ENCODE results near the gene APMAP.
"Not testable (repeated sequence)": the region's sequence is repeated elsewhere in the genome, so short reads cannot be mapped to it uniquely, and the experiment has no call there.

Gene APMAP

GRCh38 chr20:25005661-25006060 is 13.1 kb upstream of the APMAP start:
- no peak for DNase-seq

DNA sequence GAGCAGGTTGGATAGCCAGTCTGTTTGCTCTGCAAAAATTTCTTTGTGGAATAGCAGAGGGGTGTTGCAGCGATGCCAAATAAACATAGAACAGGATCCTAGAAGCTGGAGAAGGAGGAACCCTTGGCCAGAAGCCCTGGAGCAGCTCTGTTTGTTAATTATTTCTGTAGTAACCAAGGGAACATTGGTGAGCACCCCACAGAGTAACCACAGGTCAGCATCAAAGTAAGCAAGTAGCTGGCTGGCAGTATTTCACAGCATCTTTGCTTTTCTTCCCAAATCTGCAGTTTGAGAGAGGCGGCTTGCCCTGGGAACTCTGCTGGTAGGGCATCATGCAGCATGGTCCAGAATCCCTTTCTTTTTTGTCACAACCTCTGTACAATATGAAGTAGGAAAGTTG is 12.7 kb upstream of the APMAP start:
- DNase-seq: no peak

- DNase-seq: no peak
These were observed 10.5 kb upstream of the APMAP start for GRCh38 chr20:25003002-25003401.

GRCh38 chr20:25001323-25001722 is 8.8 kb upstream of the APMAP start:
- DNase-seq: not testable (repeated sequence)

DNA sequence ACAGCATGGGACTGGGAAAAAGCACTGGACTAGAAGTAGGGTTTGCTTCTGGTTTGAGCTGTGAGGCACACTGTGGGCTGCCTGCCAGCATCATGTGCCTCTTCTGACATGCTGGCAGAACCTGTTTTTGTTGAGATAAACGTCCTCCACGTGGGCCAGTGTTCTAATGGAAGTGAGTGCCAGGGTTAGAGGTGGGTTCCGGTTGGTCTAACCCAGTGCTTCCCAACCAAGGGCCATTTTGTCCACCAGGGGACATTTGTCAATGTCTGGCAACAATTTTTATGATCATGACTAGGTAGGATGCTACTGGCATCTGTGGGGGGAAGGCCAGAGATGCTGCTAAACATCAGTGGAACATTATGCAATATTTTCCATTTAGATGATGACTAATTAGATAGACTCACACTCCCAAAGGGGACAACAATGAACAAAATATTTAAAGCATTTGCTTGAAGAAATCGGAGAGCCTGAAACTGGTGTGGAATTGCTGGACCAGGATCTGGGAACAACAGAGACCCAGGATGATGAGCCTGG is 7.8 kb upstream of the APMAP start:
- no peak for DNase-seq

DNA sequence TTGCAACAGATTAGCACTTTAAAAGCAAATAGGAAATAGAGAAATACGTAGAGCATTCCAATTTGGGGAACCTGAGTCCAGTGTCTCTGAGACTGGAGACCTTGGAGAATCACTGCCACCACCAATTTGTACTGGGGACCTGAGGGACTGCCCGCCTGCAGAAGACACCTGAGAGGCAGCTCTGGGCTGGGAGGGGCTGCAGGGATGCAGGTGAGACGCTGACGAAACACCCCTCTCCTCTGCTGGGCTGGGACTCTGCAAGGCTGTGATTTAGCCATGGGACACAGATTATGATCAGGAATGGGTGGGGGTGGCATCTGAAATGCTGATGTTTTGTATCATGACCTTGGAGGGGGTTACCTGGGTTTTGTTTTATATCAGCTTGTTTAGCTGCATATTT is 7.0 kb upstream of the APMAP start:
- no peak for DNase-seq

DNA sequence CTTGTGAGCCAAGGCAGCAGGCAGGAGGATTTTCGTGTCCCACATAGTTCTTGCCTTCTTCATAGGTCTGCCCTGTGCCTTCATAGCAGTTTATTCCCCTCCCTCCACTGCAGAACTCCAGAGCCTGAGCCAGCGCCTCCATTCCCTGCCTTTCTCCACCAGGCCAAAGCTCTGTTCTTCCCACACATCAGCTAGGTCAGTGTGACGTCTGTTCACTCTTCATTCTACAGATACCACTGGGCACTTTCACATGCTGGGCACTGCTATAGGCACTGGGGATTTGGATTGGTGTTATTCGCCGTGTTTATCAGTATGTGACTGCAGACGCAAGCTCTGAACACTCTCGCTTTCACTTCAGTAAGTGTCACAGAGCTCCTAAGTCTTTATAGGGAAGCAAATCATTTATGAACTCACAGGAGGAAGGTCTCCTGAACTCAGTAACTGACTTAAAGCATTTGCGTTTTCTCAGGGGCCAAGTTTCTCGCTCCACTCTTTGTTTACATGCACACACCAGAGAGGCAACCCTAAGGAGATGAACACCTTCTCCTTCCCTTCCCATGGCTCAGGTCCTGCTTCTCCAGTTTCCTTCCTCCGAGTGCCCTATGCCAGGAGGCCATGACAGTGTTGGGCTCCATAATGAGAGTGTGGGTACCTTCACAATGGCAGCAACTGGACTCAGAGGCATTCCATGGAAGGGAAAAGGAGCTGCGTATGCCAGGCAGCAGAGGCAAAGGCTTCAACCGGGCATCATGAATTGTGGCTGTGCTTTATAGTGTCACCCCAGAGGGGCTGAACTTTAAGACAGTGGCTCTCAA is 6.3 kb upstream of the APMAP start:
- DNase-seq: no peak

- no peak for DNase-seq
These were observed 5.6 kb upstream of the APMAP start for GRCh38 chr20:24998121-24998520.

GRCh38 chr20:24996449-24997377 is 4.2 kb upstream of the APMAP start:
- DNase-seq: no peak

DNA sequence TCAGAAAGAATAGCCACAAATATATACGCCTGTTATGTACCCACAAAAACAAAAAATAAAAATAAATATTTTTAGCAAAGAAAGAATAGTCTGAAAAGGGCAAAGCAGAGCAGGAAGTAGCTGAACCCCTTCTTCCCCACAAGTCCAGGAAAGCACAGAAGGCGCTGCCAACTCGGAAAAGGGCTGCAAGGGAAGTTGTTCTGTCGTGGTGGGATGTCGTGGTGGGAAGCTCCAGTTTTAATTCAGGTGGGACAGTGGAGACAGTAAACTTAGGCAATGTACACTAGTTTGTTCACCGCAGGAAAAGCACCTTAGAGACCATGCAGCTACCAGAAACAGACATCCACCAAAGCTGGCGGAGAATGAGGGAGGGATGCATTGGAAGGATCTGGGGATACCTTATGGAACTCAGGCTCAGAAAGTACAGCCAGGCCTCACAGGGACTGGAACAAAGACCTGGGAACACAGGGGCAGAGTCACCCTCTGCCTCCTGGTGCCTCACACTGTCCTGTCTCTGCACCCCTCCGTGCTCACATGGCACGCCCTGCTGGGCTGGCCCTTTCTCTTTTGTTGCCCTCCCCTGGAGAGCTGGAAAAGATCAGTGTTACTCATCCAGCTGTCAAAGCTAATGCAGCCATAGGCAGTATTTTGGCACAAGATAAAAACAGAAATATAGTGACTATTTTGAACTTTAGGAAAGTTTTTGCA is 3.3 kb upstream of the APMAP start:
- no peak for DNase-seq

GRCh38 chr20:24994470-24995368 is 2.2 kb upstream of the APMAP start:
- peak; percentile 43 to 63 for DNase-seq

DNA sequence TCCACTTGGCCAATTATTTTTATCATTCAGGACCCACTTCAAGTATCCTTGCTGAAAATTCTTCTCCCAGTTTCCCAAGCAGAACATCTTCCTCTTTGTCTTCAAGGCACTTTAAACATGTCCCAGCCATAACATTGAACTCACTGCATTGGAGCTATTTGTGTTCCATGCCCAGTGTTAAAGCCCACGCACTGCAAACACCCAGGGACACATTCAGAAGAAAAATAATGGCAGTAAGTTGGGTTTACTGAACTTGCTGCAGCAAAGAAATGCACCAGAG is 1.6 kb upstream of the APMAP start:
- no peak for DNase-seq

DNA sequence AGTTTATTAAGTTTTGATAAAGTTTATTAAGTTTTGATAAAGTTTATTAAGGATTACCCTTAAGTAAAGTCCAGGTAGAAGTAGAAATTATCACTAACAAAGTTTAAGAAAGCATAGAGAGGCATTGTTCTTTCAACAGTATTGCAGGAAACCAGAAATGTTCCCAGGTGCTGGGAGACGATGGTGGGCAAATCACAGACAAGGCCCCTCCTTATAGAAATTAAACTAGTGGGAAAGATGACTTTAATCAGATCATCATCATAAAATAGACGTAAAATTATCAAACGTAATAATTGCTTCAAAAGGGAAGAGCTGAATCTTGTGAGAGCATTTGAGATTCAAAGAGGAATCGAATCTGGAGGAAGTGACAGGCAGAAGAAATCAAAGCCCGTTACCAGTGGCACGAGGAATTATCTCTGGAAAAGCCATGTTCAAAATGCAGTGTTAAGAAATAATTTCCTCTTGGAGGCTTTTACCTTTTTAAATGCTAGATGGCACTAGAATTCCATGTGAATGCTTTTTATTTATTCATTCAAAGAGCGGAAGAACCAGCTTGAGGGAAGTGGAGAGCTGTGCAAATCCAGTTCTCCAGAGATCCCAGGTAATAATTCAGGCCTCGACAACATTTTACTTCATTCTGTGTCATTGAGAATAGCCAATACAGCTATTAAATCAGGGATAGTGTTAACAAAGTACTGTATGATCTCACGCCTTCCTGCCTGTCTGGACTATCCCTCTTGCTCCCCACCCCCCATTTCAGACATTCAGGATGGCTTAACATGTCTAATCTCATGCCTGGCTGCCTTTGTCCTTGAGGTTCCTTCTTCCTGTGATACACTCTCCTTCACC is 1.0 kb upstream of the APMAP start:
- DNase-seq: no peak

DNA sequence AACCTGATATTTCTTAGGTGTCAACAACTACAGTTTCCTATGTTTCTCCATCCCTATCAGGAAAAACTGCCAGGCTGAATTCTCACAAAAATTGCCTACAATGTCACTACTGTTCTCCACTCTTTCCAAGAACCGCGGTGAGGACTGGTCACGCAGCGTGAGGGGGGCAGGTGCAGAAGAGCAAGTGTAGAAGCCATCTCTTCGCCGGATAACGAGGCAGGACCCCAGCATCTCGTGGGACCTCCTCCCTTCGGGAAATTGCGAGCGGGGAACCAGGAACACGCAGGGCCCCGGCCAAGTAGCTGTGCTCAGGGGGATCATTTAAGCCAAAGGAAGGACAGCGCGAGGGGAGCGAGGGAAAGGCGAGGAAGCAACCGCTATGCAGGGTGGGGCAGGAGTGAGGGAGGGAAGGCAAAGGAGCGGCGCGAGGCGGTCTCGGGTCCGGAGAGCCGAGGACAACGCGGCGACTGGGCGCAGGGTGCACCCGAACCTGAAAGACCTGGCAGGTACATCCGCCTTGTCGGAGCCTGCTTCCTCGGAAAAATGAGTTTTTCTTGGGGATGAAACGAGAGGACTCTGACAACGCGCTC is 559 bp downstream of the APMAP start:
- DNase-seq: no peak

DNA sequence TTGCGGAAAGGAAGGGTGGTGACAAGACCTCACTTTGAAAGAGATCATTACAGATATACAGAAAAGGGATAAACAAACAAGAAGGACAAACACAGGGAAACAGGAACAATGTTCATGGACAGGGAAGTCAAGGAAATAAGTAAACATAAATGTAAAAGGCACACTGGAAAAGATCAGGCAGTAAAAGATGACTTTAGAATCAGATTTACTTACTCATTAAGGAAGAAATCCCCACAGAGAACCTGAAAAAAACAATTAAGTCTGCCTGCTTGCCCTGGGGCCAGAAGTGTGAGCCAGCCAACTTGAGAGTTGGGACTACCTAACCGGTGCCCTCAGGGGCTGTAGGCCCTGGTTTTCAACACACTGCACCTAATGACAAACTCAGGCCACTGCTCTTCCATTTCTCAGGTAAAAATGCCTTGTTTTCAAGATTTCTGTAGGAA is 1.7 kb downstream of the APMAP start:
- DNase-seq: no peak

- no peak for DNase-seq
These were observed 3.4 kb downstream of the APMAP start for GRCh38 chr20:24989162-24989561.

GRCh38 chr20:24987873-24988835 is 4.4 kb downstream of the APMAP start:
- no peak for DNase-seq

DNA sequence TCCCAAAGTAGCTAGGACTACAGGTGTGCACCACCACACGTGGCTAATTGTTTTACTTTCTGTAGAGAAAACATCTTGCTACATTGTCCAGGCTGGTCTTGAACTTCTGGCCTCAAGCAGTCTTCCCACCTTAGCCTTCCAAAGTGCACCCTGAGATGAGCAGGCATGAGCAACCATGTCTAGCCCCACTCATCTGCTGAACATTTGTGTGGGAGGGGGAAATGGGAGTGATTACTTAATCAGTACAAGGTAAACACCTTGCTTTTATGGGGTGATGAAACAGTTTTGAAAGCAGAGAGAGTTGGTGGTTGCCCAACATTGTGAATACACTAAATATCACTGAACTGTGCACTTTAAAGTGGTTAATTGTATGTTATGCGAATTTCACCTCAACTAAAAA is 5.3 kb downstream of the APMAP start:
- DNase-seq: no peak

GRCh38 chr20:24986436-24987015 is 6.0 kb downstream of the APMAP start:
- no peak for DNase-seq

All from bone marrow (tissue), 2 donors.